Measurements from ENCODE around the gene METTL9. TPM values are rescaled to one million over a fixed set of nuclear protein-coding genes. Genes with fewer than 3 reads are reported as not detected.

Gene METTL9
- total and polyA plus RNA-seq, 2 experiments from 2014 or later: 112 to 229 TPM

DNA sequence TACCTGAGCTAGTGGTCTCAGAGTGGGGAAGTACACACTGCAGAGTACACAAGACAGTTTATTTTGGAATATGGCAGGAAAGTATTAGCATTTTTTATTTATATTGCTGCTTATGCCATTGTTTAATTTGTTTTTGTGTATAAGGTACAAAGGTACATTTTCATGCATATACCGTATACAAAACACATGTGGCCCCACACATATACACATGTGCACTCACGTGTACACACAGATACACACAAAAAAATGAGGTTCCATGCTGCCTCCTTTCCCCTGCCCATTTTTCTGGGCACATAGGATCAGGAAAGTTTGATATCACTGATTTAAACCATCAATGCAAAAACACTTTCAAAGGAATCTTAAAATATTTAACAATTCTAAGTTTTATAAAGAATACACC, 40.1 kb downstream of the METTL9 start:
- Histone ChIP-seq H3K27ac (no peak overlapping the region), H2AFZ (no peak overlapping the region), H3K9me3 (ENCODE audit: low read depth) (no peaks in the 10 kb centered on the region), H3K4me2 (no peak overlapping the region), H3K79me2 (peaks cover 14% of the 10 kb centered on the region), H3K9me2 (replicated peaks; ENCODE audit: insufficient read depth) (no peaks in the 10 kb centered on the region), H3K36me3 (replicated peaks; ENCODE audit: insufficient read depth, low read depth) (no peaks in the 10 kb centered on the region), H4K20me1 (ENCODE audit: insufficient read depth, poor library complexity, severe bottlenecking) (no peaks in the 10 kb centered on the region), H3K4me1 (ENCODE audit: insufficient read depth) (peaks cover 3% of the 10 kb centered on the region), H3K27me3 (no peaks in the 10 kb centered on the region), H3K4me3 (no peak overlapping the region)
- TF ChIP-seq EZH2phosphoT487 (IDR thresholded peaks at IDR 0.05; ENCODE audit: low read depth, severe bottlenecking, unreplicated experiment) (no peak), EZH2 (IDR thresholded peaks at IDR 0.05; ENCODE audit: borderline replicate concordance) (no peak)
- TF ChIP-seq, protein P1, sequence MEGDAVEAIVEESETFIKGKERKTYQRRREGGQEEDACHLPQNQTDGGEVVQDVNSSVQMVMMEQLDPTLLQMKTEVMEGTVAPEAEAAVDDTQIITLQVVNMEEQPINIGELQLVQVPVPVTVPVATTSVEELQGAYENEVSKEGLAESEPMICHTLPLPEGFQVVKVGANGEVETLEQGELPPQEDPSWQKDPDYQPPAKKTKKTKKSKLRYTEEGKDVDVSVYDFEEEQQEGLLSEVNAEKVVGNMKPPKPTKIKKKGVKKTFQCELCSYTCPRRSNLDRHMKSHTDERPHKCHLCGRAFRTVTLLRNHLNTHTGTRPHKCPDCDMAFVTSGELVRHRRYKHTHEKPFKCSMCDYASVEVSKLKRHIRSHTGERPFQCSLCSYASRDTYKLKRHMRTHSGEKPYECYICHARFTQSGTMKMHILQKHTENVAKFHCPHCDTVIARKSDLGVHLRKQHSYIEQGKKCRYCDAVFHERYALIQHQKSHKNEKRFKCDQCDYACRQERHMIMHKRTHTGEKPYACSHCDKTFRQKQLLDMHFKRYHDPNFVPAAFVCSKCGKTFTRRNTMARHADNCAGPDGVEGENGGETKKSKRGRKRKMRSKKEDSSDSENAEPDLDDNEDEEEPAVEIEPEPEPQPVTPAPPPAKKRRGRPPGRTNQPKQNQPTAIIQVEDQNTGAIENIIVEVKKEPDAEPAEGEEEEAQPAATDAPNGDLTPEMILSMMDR (IDR thresholded peaks at IDR 0.05; ENCODE audit: poor library complexity): no peak
- 97% methylated on average over 2 of the region's 2 CpGs for WGBS (ENCODE audit: low lambda C conversion rate, missing lambda C conversion rate)
- no peak for DNase-seq (ENCODE audit: low spot score)

DNA sequence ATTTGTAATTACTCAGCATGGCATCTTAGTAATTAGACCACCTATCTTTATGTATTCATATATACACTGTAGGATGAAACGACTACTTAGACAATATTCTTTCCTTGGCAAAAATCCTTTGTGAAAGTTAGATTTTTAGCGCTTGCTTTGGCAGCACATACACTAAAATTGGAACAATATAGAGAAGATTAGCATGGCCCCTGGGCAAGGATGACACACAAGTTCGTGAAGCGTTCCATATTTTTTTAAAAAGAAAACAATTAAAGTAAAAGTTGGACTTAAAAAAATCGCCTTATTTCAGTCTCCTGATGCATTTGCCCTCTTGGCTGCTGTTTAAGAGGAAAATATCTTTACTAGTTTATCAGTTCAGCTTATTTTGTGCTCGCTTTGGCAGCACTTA, 42.5 kb downstream of the METTL9 start:
- no peaks in the 10 kb centered on the region for H3K9me2 ChIP-seq (replicated peaks; ENCODE audit: insufficient read depth)
- DNase-seq (ENCODE audit: low spot score): no peak
- no peaks in the 10 kb centered on the region for H4K20me1 ChIP-seq (ENCODE audit: insufficient read depth, poor library complexity, severe bottlenecking)
- H3K27ac ChIP-seq: no peak overlapping the region
- H3K4me2 ChIP-seq: no peak overlapping the region
- H3K27me3 ChIP-seq: no peaks in the 10 kb centered on the region
- H3K4me1 ChIP-seq (ENCODE audit: insufficient read depth): peaks cover 3% of the 10 kb centered on the region
- H2AFZ ChIP-seq: no peak overlapping the region
- 88% methylated on average over 6 of the region's 6 CpGs for WGBS (ENCODE audit: low lambda C conversion rate, missing lambda C conversion rate)
- TF ChIP-seq, protein P1 (IDR thresholded peaks at IDR 0.05; ENCODE audit: poor library complexity): no peak
- no peak overlapping the region for H3K4me3 ChIP-seq
- no peaks in the 10 kb centered on the region for H3K9me3 ChIP-seq (ENCODE audit: low read depth)
- peaks cover 22% of the 10 kb centered on the region for H3K79me2 ChIP-seq
- no peaks in the 10 kb centered on the region for H3K36me3 ChIP-seq (replicated peaks; ENCODE audit: insufficient read depth, low read depth)

DNA sequence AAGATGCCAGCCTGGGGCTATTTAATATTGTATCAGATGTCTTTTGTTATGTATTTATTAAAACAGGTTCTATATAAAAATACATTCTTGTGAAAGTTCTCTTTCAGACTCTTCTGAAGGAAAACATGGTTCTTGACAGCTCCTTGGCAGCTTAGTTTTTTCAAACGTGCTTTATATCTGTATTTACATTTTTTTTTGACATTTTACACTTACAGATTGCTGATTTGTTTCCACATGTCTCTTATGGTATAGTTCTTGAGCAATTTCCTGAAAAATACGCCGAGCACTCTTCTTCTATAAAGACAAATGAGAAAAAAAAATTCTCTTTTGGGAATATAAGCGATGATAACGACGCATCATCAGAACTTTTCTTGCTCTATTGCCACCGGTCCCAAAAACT, 43.5 kb downstream of the METTL9 start:
- H3K4me1 ChIP-seq (ENCODE audit: insufficient read depth): peaks cover 3% of the 10 kb centered on the region
- no peak overlapping the region for H2AFZ ChIP-seq
- no peak overlapping the region for H3K4me3 ChIP-seq
- H4K20me1 ChIP-seq (ENCODE audit: insufficient read depth, poor library complexity, severe bottlenecking): no peaks in the 10 kb centered on the region
- WGBS (ENCODE audit: low lambda C conversion rate, missing lambda C conversion rate): 77% methylated on average over 7 of the region's 7 CpGs
- H3K79me2 ChIP-seq: peaks cover 25% of the 10 kb centered on the region
- no peak for DNase-seq (ENCODE audit: low spot score)
- no peaks in the 10 kb centered on the region for H3K27me3 ChIP-seq
- TF ChIP-seq, protein P1 (IDR thresholded peaks at IDR 0.05; ENCODE audit: poor library complexity): no peak
- TF ChIP-seq EZH2phosphoT487 (IDR thresholded peaks at IDR 0.05; ENCODE audit: low read depth, severe bottlenecking, unreplicated experiment) (no peak), EZH2 (IDR thresholded peaks at IDR 0.05; ENCODE audit: borderline replicate concordance) (no peak)
- H3K4me2 ChIP-seq: no peak overlapping the region
- H3K9me3 ChIP-seq (ENCODE audit: low read depth): no peaks in the 10 kb centered on the region
- no peak overlapping the region for H3K27ac ChIP-seq
- no peaks in the 10 kb centered on the region for H3K36me3 ChIP-seq (replicated peaks; ENCODE audit: insufficient read depth, low read depth)
- H3K9me2 ChIP-seq (replicated peaks; ENCODE audit: insufficient read depth): no peaks in the 10 kb centered on the region

DNA sequence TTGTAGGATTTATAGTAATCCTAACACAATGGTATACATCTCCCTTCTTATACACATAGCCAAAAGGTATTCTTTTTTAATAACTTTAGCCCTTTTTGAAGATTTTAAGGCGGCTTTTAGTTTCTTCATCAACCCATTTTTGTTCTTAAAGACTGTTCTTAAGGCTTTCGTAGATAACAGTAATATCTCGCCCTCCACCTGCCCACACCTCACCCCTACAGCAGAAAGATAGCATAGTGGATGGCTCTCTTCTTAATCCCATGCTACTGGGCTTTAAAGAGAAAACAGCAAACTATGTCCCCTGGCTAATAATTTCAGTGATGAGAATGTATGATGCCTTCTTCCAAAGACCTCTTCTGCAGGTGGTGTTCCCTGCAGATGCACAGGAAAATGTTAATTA, 44.4 kb downstream of the METTL9 start:
- 97% methylated on average over 3 of the region's 3 CpGs for WGBS (ENCODE audit: low lambda C conversion rate, missing lambda C conversion rate)
- no peaks in the 10 kb centered on the region for H3K27me3 ChIP-seq
- H3K4me2 ChIP-seq: no peak overlapping the region
- H3K9me2 ChIP-seq (replicated peaks; ENCODE audit: insufficient read depth): no peaks in the 10 kb centered on the region
- no peak for DNase-seq (ENCODE audit: low spot score)
- TF ChIP-seq, protein P1 (IDR thresholded peaks at IDR 0.05; ENCODE audit: poor library complexity): no peak
- no peak for TF ChIP-seq EZH2 (IDR thresholded peaks at IDR 0.05; ENCODE audit: borderline replicate concordance)
- no peak for TF ChIP-seq EZH2phosphoT487 (IDR thresholded peaks at IDR 0.05; ENCODE audit: low read depth, severe bottlenecking, unreplicated experiment)
- peaks cover 3% of the 10 kb centered on the region for H3K4me1 ChIP-seq (ENCODE audit: insufficient read depth)
- no peak overlapping the region for H3K27ac ChIP-seq
- H2AFZ ChIP-seq: no peak overlapping the region
- H3K36me3 ChIP-seq (replicated peaks; ENCODE audit: insufficient read depth, low read depth): no peaks in the 10 kb centered on the region
- peaks cover 31% of the 10 kb centered on the region for H3K79me2 ChIP-seq
- H4K20me1 ChIP-seq (ENCODE audit: insufficient read depth, poor library complexity, severe bottlenecking): no peaks in the 10 kb centered on the region
- H3K4me3 ChIP-seq: no peak overlapping the region
- no peaks in the 10 kb centered on the region for H3K9me3 ChIP-seq (ENCODE audit: low read depth)

Measured in hepatocyte (in vitro differentiated cells).